Measurements from ENCODE around the gene KCNAB2.
"Not testable (repeated sequence)": the region's sequence is repeated elsewhere in the genome, so short reads cannot be mapped to it uniquely, and the experiment has no call there.

The KCNAB2 gene

DNA sequence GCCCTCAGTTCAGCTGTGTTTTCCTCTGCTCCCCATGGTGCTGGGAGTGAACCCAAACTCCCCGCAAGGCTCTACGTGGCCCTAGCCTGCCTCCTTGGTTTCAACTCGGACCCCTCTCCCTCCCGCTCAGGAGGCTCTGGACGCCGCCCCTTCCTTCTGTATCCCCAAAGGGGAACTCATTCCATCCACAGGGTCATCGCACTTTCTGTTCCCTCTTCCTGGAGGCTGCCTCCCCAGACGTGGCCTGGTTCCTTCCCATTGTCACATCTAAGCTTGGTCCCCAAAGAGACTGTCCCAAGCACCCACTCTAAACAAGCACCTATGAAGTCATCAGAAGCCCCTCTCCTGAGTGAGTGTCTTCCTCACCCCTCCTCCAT lies 10.9 kb downstream of the KCNAB2 start:
- DNase-seq (ENCODE audit: low read depth): no peak

DNA sequence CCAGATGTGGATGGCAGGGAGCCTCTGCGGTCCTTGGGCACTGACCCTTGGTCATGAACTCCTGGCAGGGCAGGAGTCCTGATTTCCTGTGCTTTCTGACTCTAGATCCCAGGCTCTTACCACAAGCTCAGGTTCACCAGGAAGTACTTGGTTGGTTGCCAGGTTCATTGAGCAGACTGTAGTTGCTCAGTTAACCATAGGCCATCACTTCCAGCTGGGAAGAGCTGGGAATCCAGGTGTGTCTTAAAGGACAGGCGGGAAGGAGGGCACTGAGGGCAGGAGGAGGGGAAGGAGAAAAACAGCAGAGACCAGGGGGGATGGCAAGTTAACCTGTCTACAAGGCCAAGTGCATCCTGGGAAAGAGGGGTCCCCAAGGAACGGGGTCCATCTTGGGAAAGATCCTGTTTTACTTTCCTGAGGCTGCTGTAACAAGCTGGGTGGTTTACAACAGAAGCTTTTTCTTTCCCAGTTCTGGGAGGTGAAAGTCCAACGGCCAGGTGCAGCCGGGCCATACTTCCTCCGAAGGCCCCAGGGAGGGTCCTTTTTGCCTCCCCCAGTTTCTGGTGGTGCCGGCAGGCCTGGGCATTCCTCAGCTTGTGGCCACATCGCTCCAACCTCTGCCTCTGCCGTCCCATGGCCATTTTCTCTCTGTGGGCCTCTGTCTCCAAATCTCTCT lies 11.6 kb downstream of the KCNAB2 start:
- DNase-seq (ENCODE audit: low read depth): no peak

DNA sequence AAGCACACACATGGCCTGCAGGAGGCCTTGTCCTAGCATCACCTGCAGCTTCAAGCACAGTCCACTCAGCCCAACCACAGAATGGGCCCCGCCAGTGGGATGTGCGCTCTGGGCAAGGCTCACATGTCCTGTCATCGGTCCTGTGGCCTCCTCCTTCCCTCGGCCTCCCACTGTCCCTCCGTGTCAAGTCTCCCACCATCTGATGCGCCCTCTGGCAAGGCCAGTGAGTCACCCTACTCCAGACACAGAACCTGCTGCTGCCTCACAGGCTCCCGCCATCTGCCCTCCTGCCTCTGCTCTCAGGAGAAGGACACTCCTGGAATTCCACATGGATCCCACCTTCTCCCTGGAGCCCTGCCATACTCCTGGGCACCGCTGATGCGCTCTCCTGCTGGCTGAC lies 14.2 kb downstream of the KCNAB2 start:
- DNase-seq (ENCODE audit: low read depth): no peak

DNA sequence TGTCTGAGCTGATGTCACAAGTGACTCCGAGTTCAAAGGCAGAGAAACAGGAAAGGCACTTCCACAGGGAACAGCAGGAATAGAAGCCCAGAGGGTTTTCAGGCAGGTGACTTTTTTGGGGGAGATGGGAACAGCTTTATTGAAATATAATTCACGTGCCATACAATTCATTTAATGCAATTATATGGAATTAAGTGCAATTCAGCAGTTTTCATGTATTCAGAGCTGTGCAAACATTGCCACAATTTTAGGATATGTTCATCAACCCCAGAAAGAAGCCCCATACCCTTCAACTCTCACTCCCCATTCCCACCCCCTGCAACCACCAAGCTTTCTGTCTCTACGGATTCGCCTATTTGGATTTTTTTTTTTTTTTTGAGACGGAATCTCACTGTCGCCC lies 17.0 kb downstream of the KCNAB2 start:
- no peak for DNase-seq (ENCODE audit: low read depth)

DNA sequence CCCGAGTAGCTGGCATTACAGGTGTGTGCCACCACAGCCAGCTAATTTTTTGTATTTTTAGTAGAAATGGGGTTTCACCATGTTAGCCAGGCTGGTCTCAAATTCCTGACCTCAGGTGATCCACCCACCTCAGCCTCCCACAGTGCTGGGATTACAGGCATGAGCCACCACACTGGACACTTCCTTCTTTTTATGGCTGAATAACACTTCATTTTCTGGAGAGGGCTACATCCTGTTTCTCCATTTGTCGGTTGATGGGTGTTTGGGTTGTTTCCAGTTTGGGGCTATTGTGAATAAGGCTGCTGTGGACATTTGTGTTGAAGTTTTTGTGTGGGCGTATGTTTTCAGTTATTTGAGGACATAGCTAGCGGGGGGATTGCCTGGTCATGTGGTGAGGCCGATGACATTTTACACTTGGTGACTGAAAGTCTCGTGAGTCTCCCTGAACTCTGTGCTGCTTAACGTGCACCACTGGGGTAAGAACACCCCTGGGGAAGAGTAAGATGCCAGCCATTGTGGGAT lies 17.9 kb downstream of the KCNAB2 start:
- DNase-seq (ENCODE audit: low read depth): not testable (repeated sequence)

DNA sequence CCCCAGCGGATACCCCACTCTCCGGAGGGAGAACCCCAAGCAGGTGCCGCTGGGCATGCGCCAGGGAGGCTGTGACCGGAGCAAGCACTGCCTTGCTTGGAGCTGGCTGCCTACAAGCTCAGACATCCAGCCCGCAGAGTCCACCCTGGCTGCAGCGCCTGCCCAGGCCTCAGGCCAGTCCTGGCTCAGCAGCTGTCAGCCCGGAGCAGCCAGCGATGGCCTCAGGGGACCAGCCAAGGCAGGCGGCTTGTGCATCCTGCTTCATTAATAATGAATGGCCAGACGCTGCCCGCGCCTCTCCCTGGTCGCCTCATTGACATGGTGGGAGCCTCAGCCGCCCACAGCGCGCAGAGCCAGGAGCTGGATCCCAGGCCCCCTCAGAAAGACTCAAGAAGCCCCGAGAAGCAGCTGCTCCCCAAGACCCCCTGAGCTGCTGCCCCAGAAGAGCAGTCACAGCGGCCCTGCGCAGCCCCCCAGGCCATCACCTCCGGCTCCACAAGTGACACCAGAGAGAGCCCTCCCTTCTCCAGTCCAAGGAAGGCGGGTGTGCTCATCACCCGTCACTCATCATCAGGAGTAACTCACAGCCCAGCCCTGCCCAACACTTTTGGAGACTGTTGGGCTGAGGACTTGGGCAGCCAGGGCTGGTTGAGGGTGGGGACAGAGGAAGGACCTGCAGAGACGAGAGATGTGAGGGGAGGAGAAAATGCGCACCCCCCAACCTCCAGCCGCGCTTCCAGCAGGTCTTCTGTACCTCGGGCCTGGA lies 19.6 kb downstream of the KCNAB2 start:
- DNase-seq (ENCODE audit: low read depth): no peak

DNA sequence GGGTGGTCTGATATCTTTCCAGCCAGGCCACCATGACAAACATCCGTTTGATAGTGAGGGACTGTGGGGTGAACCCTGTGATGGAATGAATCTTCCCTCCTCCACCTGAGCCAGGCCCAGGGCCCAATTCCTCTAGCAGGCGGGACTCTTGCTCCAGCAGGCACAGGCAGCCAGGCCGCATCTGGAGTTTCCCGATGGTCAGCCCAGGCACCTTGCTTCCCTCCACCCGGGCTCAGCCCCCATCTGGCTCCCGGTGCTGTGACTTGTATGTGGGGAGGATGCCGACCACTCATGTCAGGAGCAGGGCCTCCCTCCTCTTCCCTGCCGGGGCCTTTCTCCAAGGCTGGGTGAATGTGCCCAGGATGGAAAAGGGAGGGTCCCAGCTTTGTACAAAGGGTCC lies 21.0 kb downstream of the KCNAB2 start:
- DNase-seq (ENCODE audit: low read depth): no peak

DNA sequence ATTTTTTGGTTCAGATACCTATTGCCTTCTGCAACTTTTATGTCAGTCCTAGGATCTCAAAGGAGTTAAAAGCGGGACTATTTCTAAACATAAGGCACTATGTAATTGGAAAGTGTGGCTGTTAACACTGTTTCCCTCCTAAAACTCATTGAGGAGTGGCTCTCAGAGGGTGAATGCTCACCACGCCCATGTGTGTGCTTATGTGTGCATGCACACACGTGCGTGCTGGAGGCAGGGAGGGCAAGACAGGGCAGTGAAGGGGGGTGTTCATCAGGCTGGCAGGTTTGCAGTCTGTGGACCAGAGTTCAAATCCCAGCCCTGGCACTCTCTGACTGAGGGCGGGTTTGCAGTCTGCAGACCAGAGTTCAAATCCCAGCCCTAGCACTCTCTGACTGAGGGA lies 22.4 kb downstream of the KCNAB2 start:
- no peak for DNase-seq (ENCODE audit: low read depth)

DNA sequence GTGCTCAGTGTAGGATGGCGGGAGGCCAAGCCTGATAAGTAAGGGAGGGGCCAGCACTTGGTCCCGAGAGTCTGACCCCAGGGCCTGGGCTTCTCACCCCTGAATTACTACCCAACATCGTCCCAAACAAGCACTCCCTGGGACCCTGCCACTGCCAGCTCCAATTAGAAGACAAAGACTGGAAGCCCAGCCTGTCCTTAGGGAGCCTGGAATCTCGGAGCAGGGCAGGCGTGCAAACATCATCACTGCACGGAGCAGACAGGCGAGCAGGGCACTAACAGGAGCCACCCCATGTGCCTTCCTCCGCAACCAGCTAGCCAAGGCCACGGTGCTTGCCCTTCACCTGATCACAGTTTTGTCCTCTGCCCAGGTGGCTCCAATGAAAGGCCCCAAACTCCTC lies 23.2 kb downstream of the KCNAB2 start:
- DNase-seq (ENCODE audit: low read depth): no peak

DNA sequence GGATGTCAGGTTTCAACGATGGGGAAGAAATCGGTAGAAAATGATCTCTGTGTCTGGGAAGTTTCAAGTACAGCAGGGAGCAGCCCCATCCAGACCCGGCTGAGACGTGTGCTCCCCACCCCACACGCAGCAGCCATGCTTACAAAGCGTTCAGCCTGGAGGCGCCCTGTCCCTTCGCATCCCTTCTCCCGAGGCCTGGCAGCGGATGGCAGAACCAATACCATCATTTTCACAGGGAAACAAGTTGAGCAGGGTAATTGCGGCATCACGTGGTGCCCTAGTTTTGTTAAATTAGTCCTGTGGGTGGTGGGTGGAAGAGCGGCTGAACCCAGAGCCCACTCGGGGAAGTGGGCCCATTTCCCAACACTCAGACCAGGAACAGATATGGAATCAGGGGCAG lies 23.9 kb downstream of the KCNAB2 start:
- no peak for DNase-seq (ENCODE audit: low read depth)

DNA sequence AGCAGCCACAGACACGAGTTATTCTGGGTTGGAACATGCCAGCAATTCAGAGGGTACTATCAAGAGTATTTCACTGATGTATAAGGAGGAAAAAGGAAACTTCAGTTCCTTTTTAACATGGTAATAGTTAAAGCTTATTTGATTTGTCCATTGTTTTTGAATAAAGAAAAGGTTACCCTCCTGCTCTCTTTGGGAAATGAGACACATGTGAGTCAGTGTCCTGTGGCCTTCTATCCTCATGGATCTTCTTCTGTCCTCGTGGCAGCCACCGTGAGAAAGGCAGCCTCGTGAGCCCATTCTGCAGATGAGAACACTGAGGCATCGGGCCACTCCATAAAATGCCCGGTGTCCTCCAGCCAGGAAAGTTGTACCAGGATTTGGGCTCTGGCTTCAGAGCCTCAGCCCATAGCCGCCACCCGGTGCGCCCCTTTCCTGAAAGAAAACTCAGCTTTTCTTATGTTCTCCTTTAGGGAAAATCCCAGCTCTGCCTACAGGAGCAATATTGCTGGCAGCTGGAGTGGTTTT lies 24.8 kb downstream of the KCNAB2 start:
- no peak for DNase-seq (ENCODE audit: low read depth)

DNA sequence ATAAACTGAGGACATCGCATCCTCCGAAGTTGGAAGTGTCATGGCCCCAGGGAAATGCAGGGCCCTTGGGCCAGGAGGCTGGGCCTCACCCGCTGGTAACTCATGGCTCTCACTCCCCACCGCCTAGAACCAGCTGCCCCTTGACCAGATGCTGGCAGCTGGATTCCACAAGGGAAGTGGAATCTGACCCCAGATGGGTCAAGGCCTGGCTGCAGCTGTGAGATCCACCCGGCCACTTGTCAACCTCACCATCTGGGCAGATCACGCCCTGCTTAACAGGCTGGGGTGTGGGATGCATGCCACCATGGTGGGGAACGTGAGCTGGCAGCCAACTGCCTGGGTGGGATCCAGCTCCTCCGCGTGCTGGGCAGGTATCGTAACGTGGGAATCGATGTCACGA lies 25.5 kb downstream of the KCNAB2 start:
- DNase-seq (ENCODE audit: low read depth): no peak

DNA sequence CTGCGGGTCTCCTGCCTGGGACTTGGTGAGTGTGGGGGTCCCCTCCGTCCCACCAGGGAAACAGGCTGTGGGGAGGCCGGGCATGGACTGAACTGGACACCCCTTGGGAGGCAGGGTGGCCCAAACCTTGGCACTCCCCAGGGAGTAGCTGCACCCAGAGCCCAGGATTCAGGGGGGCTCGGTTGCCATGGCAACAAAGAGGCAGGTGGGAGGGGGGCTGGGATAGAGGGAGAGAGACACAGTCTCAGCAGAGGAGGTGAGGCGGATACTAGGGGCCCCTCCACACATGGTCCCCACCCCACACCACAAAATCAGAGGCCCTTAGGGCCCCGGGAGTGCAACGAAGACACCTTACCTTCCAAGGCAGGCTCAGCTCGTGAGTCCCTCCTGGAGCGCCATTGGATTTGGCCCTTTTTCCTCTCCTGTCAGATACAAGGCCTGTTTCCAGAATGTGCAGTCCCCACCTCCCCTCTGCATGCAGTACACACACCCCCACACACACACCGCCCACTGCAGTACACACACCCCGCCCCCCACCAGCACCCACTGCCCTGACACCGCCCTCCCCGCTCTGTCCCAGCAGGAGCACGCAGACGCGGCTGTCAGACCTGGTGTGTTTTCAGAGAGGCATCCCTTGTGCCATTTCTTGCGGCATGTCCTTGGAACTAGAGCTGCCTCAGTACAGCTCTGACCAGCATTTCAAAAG lies 27.2 kb downstream of the KCNAB2 start:
- DNase-seq (ENCODE audit: low read depth): no peak

DNA sequence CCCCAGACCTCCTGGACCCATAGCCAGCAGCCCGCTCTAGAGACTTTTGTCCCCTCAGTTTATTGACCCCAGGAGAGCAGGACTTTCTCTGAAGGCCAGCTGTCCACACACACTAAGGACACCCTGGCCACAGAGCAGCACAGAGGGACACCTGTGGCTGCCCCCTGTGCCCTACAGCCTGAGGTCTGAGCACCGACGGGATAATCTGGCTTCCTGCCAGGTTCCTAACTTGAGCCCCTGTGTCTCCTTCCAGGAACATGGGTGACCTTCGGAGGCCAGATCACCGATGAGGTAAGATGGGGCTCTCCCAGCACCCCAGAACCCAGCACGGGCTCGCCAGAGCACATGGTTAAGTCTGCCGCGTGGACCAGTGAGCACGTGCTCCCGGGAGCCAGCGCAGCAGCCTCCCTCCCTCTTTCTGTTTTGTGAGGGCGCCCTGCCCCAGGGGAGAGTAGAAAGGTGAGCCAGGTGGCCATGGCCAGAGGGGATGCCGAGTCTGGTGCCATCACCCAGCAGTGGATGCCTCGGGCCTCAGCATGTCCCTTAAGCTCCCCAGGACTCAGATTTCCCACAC lies 27.9 kb downstream of the KCNAB2 start:
- no peak for DNase-seq (ENCODE audit: low read depth)

DNA sequence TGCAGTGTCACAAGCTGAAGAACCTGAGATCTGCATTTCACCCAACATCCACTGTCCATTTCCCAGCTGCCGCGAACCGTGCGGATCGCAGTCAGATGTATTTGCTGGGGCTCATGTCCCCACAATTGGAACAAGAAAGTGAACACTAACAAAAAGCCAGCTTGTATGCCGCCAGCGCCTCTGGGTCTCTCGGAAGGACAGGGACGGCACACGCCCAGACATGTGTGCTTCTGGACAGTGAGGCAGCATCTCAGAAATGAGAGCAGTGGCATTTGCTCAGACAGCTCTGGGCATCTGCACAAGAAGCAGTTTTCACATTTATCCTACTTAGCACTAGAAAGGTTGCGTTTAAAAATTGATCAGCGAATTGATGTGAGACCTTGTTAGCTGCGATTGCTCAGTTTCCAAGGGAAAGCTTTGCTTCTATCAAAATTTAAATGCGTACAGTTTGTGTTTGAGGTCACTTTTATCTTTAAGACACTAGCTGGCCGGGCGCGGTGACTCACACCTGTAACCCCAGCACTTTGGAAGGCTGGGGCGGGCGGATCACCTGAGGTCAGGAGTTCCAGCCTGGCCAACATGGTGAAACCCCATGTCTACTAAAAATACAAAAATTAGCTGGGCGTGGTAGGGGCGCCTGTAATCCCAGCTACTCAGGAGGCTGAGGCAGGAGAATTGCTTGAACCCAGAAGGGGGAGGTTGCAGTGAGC lies 28.7 kb downstream of the KCNAB2 start:
- no peak for DNase-seq (ENCODE audit: low read depth)

DNA sequence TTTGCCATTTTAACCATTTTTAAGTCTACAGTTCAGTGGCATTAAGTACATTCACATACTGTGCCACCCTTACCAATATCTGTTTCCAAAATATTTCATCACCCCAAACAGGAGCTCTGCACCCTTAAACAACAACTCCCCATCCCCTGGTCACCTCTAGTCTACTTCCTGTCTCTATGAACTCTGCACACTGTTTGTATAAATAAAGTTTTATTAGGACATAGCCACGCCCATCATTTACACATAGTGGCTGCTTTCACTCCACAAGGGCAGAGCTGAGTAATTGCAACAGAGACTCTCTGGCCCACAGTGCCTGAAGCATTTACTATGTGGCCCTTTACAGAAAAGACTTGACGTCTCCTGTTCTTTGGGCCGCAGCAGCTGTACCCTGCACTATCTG lies 30.1 kb downstream of the KCNAB2 start:
- DNase-seq (ENCODE audit: low read depth): no peak

DNA sequence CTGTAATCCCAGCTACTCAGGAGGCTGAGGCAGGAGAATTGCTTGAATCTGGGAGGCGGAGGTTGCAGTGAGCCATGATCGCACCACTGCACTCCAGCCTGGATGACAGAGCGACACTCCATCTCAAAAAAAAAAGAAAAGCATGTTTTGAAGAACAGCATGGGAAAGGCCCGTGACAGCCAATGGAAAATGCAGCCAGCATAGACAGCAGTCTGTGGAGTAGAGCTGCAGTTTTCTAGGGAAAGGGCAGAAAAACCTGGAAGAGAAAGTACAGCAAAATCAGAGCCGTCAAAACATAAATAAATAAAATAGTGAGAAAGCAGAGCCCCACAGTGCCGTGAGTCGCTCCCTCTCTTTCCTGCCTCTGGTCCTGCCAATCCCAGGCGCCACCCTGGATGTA lies 31.4 kb downstream of the KCNAB2 start:
- DNase-seq (ENCODE audit: low read depth): not testable (repeated sequence)

DNA sequence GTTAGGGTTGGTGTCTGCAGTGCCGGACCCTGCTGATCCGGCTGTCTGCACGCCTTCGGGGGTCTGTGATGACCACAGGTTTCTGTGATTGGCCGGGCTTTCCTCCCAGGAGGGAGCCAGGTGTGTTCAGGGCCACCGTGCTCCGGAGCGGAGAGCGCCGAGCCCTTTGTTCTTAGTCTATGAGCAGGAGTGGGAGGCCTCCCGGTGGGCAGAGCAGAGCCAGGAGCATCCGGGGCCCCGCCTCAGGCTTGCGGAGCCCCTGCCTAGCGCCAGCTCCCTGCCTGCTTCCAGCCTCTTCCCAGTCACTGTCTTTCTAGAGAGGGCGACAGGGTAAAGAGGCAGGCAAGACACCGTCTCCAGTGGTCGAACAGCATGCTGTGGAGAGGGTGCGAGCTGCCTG lies 31.8 kb downstream of the KCNAB2 start:
- no peak for DNase-seq (ENCODE audit: low read depth)

DNA sequence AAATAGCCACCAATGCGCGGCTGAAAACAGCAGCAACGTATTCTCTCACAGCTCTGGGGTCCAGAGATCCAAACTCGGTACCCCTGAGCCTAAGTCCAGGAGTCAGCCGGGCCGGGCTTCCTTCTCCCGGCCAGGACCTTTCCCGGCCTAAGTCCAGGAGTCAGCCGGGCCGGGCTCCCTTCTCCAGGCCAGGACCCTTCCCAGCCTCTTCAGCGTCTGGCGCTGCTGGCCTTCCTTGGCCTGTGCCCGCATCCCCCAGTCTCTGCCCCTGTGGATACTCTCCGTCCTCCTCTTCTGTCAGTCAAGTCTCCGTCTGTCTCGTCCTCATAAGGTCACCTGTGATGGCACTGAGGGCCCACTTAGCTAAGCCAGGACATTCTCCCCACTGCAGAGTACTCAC lies 32.2 kb downstream of the KCNAB2 start:
- DNase-seq (ENCODE audit: low read depth): no peak

DNA sequence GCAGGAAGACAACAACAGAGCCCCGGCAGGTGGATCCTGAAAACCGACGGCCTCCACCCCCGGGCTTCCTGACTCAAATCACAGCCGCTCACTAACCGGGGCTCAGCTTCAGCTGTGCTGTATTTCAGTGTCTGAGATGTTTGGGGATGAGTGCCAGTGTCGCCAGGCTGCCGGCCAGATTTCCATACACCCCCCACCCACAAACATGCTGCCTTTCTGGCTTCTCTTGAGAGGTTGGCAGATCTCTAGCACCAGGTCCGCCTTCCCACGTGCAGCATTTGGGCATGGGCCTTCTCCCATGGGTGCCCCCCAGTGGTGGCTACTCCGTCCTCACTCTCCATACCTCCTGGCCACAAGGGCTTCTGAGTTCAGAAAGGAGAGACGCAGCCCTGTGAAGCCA lies 34.8 kb downstream of the KCNAB2 start:
- no peak for DNase-seq (ENCODE audit: low read depth)

DNA sequence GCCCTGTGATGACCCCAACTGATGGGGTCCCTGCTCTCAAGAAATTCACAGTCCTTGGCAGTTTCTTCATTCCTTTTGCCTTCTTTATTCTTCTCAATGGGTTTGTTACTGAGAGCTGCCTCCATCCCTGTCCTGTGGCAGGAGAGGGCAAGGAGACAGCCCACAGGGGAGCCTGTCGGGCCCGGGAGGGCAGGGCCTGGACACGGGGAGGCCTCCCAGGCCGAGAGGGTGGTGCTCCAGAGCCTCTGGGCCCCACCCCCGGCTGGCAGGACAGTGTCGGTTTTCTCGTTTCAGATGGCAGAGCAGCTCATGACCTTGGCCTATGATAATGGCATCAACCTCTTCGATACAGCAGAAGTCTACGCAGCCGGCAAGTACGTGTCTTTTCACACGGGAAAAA lies 36.2 kb downstream of the KCNAB2 start:
- DNase-seq (ENCODE audit: low read depth): no peak

DNA sequence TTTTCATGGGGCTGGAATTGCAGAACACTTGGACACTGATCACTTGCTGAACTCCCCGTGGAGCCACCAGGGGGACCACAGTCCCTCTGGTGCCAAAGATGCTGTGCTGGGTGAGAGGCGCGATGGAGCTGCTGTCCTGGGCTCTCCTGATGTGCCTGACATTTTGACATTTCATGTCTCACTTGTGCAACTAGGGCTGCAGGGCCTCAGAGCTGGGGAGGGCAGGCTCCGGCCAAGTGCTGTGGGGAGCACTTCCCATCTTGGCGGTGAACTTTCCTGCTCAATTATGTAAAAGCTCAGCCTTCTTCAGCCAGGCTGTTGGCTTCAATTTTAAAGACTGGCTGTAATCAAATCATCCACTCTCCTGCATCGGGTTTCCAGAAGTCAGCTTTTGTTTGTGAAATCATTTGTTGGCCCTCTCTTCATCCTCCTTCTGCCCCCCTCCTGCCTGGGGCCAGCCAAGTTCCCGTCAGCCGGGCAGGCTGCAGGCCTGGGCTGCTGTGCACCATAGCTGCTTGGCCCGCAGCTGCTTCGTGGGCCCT lies 36.8 kb downstream of the KCNAB2 start:
- DNase-seq (ENCODE audit: low read depth): no peak
